H4 (cell line): Measurements from ENCODE around the gene SMIM1. TPM values are rescaled to one million over a fixed set of nuclear protein-coding genes. Genes with fewer than 3 reads are reported as not detected.
A peak's percentile ranks its signal among the peaks of the same experiment; 100 is the strongest.
"Not testable (repeated sequence)": the region's sequence is repeated elsewhere in the genome, so short reads cannot be mapped to it uniquely, and the experiment has no call there.

Experiments
- DNase-seq: peaks from one replicate; pipeline ENCODE4 v3.0.0-alpha.2; 2015; ENCODE audit warnings: low spot score
- total RNA-seq: library from RNA; depleted of rRNA; stranded (reverse); fragments of >200 nt; shearing (Covaris generic); gene quantifications from 2 replicates; pipeline ENCODE4 v1.2.3, GENCODE V29; 2014

The SMIM1 gene
- total RNA-seq, 1 experiment from 2014 or later: not detected

DNA sequence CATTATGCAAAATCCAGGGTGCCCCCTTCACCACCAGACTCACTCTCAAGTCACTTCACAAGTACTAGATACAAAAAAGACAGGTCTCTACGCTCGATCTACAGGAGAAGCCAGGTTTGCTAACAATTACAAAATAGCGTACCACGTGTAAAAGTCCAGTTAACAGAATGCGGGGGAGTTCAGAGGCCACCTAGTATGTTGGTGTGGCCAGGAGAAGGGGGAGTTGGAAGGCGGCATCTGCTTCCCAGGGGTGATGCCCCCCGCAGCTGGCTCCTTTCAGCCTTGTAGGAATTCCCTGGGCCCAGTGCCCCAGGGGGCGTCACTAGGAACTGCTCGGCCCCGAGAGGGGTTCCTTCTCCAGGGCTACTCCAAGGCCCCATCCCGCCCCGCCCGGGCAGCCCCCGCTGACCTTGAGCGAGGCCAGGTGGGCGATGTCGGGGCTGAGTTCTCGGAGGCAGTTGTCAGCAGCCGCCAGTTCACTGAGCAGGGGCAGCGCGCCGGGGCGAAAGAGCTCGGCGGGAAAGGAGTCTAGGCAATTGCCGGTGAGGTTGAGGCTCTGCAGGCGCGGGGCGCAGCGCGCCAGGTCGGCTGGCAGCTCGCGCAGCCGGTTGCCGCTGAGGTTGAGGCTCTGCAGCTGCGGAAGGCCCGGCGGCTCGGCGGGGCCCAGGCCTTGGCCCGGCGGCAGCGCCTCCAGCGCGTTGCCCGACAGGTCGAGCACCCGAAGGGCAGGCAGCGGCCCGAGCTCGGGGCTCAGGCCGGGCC lies 23.1 kb downstream of the SMIM1 start:
- no peak for DNase-seq

DNA sequence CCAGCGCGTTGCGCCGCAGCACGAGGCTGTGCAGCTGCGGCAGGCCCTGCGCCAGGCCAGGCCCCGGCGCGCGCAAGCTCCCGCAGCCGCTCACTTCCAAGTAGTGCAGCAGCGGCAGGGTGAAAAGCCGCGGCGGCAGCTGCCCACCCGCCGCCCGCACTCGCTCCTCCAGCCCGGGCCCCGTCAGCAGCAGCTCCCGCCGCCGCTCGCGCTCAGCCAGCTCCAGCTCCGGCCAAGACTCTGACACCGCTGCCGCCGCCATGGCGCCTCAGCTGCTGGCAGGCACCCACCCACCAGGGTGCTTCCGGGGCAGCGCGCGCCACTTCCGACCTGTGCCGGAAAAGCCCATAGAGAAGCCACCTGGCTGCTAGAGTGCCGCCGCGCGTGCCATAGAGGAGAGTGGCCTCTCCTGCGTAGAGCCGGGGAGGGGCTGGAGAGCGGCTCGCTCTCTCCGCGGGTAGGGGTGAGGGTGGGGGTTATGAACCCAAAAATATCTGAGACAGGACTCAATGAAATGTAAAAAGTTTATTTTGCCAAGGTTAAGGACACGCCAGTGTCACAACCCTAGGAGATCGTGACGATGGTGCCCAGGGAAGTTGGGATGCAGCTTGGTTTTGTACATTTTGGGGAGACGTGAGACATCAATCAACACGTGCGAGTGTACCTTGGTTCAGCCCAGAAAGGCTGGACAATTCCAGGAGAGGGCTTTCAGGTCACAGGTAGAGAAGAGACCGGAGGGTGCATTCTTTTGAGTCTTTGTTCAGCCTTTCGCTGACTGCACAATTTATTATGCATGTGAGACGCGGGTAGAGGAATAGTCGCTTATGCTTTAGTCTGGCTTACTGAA lies 23.9 kb downstream of the SMIM1 start, which contains the start of gene LRRC47:
LRRC47 (minus strand) TSS at position 284 of the 847 bp plus-strand sequence; CDS start at position 262, 22 bp downstream.
- DNase-seq: peak; percentile 93

DNA sequence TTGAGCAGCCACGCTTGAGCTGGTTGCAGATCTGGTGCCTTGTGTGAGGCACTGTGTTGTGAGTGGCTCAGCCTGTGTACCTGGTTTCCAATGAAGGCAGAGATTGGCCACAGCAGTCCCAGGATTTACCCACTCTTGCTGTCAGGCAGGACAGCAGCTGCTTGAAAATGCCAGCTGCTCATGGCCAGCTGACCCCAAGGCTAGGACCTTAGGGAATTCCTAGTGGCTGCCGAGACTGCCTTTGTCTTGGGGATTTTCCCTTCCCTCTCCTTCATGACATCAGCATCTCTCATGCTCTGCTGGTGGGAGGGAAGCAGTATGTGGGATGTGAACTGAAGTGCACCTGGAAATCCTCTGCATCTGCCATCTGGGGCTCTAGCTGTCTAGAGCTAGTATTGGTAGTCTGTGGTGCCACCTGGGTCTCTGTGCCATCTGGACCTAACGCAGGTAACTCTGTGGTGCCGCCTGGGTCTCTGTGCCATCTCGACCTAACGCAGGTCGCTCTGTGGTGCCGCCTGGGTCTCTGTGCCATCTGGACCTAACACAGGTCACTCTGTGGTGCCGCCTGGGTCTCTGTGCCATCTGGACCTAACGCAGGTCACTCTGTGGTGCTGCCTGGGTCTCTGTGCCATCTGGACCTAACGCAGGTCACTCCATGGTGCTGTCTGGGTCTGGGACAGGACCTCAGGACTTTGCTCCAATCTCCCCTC lies 27.6 kb downstream of the SMIM1 start:
- DNase-seq: no peak

DNA sequence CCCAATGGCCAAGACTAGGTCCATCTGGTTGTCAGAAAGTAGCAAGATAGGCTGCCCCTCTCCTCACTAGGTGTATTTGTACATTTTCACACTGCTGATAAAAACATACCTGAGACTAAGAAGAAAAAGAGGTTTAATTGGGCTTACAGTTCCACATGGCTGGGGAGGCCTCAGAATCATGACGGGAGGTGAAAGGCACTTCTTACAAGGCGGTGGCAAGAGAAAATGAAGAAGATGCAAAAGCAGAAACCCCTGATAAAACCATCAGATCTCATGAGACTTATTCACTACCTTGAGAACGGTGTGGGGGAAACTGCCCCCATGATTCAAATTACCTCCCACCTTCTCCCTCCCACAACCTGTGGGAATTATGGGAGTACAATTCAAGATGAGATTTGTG lies 28.2 kb downstream of the SMIM1 start:
- DNase-seq: not testable (repeated sequence)

DNA sequence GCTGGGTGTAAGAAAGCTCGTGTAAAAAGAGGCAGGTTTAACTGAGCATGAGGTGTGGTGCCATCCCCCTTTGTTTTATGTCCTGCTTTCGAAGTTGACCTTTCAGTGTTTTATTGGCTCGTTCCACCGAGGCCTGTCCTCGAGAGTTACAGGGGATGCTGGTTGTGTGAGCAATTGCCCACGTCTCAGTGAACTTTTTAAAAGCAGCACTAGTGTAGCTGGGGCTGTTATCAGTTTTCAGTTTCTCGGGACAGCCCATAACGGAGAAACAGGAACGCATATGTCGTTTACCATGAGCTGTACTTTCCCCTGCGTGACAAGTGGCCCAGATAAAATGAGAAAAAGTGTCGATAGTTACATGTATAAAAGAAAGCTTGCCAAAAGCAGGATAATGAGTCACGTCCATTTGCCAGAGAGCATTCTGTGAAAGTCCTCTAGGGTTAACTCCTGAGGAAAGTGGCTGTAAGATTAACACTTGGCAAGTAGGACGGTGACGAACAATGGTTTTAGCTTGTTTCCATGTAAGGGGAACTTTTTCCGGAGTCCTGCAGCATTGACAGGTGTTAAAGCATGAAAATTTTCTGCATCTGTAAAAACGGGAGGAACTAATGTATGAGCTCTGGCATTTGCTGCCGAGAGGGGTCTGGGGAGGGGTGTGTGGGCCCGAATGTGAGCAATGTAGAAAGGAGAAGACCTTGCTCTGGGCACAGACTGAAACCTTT lies 31.5 kb downstream of the SMIM1 start:
- no peak for DNase-seq

DNA sequence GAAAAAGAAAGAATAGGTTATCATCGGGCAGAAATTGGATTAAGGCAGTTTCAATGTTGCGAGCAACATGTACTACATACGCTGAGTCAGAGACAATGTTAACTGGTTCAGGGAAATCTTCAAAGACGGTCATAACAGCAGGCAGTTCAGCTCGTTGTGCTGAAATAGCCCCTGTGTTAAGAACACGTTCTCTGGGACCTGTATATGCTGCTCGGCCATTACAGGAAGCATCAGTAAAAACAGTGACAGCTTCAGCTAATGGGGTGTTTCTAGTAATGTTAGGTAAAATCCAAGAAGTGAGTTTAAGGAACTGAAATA lies 32.0 kb downstream of the SMIM1 start:
- DNase-seq: not testable (repeated sequence)

DNA sequence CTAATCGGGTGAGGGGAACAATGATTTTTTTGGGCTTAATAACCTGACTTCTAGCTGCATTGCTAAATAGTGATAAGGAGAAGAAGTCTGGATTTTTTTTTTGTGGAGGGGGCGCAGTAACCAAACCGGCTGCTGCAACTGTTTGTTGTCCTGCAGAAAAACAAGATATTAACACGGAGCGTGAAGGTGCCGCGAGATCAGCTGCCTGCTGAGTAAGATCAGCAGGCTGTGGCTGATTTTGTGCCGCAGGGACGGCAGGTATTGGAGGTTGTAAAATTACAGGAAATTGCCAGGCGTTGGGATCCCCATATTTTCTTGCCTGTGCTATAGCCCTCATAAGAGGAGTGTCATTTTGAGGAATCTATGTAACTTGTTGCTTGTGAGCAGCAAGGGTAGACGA lies 32.5 kb downstream of the SMIM1 start:
- DNase-seq: no peak

DNA sequence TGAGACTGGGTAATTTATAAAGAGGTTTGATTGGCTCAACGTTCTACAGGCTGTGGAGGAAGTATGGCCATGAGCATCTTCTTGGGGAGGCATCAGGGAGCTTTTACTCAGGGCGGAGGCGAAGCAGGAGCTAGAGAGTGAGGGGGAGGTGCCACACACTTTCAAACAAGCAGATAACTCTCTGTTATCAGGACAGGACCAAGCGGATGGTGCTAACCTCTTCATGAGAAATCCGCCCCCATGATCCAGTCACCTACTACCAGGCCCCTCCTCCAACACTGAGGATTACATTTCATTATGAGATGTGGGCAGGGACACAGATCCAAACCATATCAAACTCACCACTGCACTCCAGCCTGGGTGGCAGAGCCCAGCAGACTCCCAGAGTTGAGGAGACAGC lies 35.2 kb downstream of the SMIM1 start:
- no peak for DNase-seq

DNA sequence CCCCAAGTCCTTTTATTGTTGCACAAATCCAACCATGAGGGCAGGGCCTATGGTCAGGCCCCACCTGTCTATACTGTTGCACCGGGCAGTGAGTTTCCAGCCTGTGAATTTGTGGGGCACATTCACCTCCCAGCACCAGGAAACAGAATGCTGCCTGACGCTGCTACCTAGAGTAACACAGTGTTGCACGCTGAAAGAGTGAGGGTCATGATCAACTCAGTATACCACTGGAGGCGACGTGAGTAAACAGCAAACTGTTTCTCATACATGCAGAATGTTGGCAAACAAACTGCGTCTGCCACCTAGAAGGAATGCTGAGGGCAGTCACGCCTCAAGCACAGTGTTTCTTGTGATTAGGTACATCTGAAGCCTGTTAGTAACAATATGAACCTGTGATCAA lies 37.1 kb downstream of the SMIM1 start:
- DNase-seq: no peak

DNA sequence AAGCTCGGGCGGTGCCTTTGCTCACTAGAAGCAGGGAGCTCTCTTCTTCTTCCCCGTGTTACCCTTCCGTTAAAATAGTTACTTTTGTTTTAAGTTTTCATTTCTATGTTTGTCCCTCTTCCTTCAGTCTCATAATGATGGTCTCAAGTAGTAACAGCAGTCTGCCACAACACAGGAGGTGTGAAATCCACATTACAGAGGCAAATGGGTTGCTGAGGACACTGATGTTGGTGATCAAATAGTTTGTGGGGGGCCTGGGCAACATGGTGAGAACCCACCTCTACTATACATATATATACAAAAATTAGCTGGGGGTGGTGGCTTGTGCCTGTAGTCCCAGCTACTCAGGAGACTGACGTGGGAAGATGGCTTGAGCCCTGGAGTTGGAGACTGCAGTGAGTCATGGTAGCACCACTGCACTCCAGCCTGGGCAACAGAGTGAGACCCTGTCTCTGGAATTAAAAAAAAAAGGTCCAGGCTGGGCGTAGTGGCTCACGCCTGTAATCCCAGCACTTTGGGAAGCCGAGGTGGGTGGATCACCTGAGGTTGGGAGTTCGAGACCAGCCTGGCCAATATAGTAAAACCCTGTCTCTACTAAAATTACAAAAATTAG lies 37.7 kb downstream of the SMIM1 start:
- DNase-seq: not testable (repeated sequence)

DNA sequence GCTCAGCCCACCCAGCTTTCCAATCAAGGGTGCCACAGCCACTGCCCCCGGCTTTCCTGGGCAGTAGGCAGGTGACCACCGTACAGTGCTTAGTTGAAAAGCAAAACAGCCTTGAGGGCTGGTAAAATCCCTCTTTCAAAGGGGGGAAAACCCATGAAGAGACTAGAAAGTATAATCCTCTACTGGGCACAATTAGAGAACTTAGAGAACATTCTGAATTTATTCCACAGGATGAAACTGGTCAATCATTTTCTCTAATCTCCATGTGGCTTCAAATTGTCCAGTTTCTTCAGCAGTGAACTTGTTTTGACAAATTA lies 39.0 kb downstream of the SMIM1 start:
- no peak for DNase-seq

DNA sequence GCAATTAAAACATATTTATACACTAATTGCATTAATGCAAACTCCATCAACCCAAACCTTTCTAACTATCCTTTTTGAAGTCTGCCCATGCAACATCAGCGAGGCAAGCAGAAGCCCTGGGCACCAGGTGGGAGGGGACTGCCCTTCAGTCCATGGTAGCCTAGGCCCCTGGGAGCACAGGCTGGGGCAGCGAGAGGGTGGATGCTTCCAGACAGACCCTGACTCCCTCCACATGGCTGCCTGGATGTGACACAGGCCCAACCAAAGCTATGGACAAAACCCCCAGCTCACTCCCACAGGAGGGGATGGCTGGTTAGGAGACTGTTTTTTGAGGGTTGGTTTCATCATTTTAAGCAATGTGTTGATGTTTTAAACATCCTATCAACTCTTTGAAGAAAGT lies 41.5 kb downstream of the SMIM1 start:
- no peak for DNase-seq

DNA sequence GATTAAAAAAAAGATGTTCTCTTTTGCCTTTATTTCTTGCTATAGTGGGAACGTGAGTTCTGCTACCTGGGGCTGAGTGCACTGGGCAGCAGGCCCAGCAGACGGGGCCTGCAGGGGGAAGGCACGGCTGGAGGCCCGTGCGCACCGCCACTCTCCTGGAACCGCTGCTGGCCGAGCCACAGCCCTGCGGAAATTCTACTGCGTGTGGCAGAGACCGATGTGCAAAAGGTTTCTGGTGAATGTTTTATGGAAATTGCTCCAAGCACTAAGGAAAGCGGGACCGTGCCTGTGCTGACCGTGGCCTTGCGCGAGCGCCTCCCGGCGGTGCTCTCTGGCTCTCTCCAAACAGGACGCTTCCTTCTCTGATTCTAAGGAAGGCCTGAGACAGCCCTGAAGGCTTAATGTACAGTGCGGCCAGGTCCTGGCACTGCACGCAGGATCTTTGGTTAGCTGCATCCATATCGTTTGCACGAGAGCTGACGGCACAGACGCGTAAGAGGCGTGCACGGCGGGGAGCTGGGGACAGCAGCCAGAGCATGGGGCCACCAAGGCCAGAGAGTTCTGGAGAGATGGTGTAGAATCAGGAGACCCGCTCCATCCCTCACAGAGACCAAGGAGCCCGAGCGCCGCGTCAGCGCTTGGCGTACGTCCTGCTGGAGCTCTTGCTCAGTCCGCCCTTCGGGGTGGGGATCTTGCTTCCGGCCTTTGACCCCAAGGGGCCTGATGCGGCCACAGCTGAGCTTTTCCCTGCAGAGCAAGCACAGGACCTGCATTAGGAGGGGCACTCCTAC lies 42.4 kb downstream of the SMIM1 start:
- DNase-seq: no peak

DNA sequence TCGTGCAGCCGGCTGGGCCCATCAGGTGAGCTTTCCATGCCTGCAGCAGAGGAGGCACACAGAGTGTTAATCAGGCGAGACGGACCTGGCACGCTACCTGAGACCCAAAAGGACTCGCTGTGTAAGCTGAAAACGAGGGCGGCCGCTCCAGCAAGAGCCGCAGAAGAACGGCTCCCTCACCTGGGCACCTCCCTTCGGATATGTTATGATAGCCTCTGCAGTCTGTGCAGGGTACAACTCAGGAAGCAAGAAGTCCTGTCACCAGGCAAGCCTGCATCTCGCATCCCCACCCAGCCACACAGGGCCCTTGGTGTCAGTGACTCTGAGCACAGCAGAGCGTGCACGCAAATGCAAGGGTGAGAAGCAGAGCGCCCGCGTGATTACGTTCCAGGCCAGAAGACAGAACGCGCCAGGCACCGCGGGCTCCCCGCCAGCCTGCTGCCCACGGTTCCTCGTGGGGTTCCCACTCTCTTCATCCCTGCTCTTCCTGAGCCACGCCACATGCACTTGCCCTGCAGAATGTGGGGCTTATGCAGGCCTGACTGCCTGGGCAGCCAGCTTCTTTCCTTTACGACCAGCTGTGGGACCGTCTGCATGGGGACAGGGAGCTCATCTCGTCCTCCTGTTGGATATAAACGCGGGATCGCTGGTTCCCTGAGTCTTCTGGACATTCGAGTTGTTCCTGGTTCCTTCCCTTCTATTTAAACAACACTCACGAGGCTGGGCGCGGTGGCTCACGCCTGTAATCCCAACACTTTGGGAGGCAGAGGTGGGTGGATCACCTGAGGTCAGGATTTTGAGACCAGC lies 44.0 kb downstream of the SMIM1 start:
- no peak for DNase-seq

DNA sequence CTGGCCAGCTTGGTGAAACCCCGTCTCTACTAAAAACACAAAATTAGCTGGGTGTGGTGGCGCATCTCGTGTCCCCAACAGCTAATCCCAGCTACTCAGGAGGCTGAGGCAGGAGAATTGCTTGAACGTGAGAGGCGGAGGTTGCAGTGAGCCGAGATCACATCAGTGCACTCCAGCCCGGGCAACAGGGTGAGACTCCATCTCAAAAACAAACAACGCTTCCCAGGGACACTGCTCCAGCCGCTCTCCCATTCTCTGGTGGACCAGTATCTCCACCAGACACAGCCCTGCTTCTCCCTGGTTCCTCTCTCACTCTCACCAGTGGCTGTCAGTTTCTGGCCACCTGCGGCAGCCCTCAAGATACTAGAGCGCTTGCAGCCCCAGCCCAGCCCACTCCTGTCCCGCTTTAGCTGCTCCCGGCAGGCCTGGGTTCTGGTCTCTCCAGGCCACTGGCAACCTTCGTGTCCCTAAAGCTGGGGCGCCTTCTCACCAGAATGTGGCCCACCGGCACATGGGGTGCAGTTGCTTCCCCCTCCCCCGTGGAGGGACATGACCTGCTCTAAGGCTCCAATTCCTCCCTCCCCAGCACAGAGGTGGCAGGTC lies 44.7 kb downstream of the SMIM1 start:
- DNase-seq: no peak

DNA sequence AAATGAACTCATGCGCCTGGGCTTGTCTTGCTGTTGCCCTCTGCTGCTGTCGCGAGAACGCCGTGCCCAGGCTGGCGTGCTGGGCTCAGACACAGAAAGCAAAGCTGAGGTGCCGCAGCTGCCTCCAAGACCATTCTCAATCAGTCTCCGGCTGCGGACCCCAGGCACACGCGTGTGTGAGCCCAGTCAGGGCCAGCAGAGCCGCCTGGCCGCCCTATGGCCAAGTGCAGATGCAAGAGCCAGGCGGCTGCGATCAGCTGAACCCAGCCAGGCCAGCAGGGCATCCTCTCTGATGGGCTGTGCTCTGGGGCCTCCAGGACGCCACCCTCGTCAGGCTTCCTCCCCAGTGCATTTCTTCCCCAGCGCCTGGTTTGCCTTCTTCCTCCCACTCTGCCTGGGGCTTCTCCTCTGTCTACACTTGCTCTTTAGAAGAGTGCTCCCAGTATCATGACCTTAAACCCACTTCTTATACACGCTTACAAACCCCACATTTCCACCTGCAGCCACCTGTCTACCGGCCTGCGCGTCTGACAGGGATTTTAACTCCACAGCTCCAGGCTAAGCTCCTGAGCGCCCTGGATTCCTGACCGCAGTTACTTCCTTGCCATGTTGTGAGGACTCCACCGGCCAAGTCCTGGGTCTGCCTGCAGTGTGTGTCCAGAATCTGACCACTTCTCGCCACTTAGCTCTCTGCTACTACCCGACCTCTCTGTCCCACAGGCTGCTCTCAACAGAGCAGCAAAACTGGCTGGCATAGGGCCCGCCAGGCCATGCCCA lies 45.5 kb downstream of the SMIM1 start:
- no peak for DNase-seq

DNA sequence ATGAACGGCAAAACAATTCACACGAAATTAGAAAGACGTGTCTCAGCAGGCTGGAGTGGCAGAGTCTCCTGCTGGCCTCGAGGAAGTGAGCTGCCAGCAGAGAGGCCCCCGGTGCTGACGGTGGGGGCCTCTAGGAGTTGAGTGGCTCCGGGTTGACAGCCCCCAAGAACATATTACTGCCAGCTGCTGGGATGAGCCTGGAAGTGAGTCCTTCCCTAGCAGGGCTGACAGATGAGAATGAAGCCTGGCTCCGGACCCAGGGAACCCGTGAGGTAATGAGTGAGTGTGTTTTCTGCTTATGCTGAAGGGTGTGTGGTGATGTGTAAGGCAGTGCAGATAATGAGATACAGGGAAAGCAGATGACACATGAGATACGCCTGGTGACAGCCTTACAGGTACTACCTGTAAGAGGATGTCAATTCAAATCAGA lies 47.2 kb downstream of the SMIM1 start:
- DNase-seq: no peak

DNA sequence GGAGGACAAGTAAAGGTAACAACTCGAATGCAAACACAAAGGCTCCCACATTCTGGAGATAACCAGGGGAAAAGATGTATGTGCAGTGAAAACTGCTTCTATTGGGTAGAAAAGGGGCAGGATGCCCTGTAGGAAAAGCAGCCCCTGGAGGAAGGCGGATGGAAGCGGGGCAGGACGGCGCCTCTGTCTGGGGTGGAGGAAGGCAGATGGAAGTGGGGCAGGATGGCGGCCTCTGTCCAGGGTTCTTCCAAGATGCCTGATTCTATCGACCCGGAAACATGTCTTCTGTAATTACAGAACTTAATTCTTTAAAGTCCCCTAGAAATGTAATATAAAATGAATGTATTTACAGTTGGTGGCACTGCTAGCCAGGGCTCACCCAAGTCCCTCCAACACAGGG lies 47.8 kb downstream of the SMIM1 start:
- DNase-seq: no peak

DNA sequence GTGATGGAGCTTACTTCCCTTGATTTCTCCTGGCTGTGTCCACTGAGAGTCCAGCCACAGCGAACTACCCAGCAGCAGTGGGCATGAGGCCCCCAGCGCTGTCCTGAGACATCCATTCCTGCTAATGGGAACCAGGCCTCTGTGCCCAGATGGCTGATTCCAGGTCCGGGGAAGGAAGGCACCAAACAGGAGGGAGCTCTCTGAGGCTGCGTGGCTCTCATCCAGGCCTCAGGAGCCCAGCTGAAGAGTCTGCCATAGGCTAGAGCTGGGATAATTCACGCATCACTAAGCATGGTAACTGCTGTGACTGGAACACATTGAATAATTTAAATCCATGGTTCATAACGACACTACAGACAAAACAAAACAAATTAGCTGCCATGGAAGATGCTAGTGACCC lies 48.5 kb downstream of the SMIM1 start:
- no peak for DNase-seq
